GF-D8 (cell line): ENCODE measurements around the gene MTARC2.

Experiments used
- DNase-seq: peaks from one replicate; lab custom pipeline; 2025; lab: John Stamatoyannopoulos, UW

MTARC2 gene

GRCh38 chr1:220769205-220769604, 21.1 kb downstream of the MTARC2 start:
- DNase-seq: no peak

GRCh38 chr1:220770245-220770913, 22.3 kb downstream of the MTARC2 start:
- no peak for DNase-seq

DNA sequence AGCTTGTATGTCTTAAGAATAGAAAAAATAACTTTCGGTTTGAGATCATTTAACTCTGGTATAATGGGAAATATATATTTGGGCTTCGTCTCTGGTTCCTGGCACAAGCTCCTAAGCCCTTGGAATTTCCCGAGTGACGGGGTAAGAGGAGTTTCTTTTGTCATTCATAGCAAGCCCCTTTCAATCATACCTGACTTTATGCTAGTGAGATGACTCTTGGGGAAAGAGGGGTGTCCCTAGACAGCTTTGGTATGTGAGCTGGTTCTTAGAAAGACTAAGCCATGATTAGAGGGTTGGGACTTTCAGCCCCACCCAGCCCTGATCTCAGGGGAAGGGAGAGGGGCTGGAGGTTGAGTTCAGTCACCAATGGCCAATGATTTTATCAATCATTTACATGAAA, 24.7 kb downstream of the MTARC2 start:
- DNase-seq: no peak

GRCh38 chr1:220775240-220775853, 27.2 kb downstream of the MTARC2 start:
- no peak for DNase-seq

GRCh38 chr1:220776254-220776653, 28.1 kb downstream of the MTARC2 start:
- no peak for DNase-seq

GRCh38 chr1:220776720-220777326, 28.7 kb downstream of the MTARC2 start:
- no peak for DNase-seq

DNA sequence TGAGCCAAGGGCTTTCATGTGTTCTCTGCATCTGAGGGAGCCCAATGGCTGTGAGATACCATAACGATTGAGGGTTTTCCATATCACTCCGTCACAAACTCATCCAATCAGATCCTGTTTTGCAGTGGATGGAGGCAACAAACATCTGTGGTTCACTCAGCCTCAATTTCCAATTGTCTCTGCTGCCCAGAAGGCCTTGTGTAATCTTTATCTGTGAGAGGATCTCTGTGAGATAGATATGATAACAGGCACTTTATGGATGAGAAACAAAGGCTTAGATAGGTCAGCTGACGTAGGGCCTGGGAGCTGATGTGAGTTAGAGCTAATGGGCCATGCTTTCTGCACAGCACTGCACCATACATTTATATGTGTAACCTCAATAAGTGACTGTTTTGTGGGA, 35.3 kb downstream of the MTARC2 start:
- DNase-seq: no peak

DNA sequence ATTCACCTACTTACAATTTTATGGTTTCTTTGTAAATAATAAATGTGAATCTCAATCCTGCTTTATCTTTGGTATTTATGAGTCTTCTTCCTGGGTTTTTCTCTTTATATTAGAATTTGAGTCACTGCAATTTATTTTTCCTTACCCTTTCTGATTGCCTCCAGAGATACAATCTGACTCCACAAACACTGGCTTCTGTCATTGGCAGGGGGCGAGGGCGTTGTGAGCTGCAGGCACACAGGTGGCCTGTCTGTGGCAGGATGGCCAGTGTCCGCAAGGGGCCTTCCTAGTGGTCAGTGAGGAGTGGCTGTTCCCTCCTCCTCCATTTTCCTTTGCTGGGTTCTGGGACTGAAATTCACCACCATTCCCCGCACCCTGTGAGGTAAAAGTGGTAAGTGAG, 36.6 kb downstream of the MTARC2 start:
- no peak for DNase-seq

- no peak for DNase-seq
Measured at GRCh38 chr1:220785166-220786056, 37.3 kb downstream of the MTARC2 start.

GRCh38 chr1:220786057-220786336, 37.9 kb downstream of the MTARC2 start:
- no peak for DNase-seq

GRCh38 chr1:220786337-220787068, 38.4 kb downstream of the MTARC2 start, which contains the start of gene MTARC1:
Gene MTARC1, plus strand, starts transcription at chr1:220786913. Its CDS starts 32 bp downstream, at chr1:220786945.
- peak; percentile 26 for DNase-seq

DNA sequence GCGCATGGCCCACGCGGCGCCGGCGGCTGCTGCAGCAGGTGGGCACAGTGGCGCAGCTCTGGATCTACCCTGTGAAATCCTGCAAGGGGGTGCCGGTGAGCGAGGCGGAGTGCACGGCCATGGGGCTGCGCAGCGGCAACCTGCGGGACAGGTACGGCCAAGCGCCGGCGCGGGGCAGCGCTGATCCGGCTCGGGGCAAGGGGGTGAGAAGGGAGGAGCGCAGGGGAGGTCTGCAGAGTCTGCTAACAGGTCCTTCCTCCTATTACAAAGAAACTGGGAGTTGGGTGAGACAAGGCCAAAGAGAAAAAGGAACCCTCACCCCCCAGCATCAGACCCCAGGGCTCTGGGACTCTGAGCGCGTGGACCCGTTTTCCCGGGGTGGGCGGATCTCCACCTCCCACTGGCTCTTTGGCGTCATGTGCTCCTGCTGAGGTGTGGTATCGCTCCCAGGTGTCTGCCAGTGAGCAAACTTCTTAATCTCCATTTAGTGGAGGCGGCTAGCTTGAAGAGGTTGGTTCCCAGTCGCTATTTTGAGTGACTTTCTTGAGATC, 39.0 kb downstream of the MTARC2 start:
- DNase-seq: peak; percentile 8

- no peak for DNase-seq
Measured at GRCh38 chr1:220788900-220789299, 40.8 kb downstream of the MTARC2 start.

DNA sequence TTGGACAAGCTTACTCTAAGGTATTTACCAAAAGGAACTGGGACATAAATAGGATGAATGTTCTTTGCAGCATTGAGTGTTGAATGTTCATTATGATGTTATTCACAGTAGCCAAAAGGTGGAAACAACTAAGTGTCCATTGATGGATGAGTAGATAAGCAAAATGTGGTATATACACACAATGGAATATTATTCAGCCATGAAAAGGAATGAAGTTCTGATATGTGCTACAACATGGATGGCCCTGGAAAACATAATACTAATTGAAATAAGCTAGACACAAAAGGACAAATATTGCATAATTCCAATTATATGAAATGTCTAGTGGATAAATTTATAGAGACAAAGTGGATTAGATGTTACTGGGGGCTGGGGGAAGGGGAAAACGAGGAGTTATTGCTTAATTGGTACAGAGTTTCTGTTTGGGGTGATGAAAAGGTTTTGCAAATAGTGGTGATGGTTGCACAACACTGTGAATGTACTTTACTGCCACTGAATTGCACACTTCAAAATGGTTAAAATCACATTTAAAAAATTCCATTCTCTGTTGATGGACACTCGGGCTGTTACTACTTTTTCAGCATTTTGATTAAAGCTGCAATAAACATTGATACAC, 41.5 kb downstream of the MTARC2 start:
- DNase-seq: peak; percentile 48

GRCh38 chr1:220791285-220791684, 43.2 kb downstream of the MTARC2 start:
- DNase-seq: peak; percentile 45

DNA sequence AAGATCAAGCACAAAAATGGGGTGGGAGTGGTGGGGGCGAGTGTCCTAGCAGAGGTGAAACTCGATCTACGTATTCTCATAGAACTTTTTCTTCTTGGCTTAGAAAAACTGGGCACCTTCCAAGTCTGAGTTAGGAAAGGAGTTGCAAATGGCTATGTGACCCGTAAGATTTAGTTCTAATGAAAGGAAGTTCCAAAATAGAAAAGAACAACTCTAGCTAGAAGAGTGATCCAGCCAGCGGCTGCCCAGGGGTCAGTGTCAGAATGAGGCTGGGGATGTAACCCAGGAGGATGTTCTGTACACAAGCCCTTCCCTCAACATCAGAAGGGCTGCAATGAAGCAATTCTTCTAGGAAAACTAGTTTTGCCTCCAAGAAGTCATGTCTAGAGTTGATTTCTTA, 43.8 kb downstream of the MTARC2 start:
- DNase-seq: peak; percentile 12

GRCh38 chr1:220796530-220796929, 48.4 kb downstream of the MTARC2 start:
- DNase-seq: no peak

DNA sequence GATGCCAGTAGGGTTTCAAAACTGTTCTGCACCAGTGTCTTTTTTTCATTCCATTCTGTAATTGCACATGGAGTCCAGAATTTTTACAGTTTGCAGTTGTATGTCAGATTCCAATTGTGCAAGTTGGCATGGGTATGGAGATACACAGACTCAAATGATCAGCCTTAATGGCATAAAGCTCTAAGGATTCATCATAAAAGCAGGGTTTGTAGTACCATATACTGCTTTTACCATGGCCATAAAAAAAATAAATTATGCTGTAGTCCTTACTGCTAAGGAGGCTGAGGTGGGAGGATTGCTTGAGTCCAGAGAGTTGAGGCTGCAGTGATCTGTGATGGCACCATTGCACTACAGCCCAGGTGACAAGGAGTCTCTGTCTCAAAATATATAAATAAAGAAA, 48.9 kb downstream of the MTARC2 start:
- no peak for DNase-seq

DNA sequence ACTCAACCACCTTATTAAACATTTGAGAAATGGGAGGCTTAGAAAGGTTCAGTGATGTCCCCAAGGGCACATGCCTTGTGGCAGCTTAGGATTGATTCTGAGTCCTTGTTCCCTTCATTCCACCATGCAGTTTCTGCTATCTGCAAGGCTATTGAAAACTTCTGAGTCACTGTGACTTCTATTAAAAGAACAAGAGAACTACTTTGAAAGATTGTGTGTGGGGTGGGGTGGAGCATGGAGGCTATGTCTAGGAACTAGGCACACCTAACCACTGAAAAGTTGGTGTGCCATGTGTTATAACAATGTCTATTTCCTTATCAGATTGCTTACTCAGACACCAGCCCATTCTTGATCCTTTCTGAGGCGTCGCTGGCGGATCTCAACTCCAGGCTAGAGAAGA, 49.4 kb downstream of the MTARC2 start:
- no peak for DNase-seq

GRCh38 chr1:220798338-220798737, 50.2 kb downstream of the MTARC2 start:
- DNase-seq: no peak

- no peak for DNase-seq
Measured at GRCh38 chr1:220800262-220800661, 52.1 kb downstream of the MTARC2 start.
